ENCODE results near the gene SYCP2.

The SYCP2 gene

DNA sequence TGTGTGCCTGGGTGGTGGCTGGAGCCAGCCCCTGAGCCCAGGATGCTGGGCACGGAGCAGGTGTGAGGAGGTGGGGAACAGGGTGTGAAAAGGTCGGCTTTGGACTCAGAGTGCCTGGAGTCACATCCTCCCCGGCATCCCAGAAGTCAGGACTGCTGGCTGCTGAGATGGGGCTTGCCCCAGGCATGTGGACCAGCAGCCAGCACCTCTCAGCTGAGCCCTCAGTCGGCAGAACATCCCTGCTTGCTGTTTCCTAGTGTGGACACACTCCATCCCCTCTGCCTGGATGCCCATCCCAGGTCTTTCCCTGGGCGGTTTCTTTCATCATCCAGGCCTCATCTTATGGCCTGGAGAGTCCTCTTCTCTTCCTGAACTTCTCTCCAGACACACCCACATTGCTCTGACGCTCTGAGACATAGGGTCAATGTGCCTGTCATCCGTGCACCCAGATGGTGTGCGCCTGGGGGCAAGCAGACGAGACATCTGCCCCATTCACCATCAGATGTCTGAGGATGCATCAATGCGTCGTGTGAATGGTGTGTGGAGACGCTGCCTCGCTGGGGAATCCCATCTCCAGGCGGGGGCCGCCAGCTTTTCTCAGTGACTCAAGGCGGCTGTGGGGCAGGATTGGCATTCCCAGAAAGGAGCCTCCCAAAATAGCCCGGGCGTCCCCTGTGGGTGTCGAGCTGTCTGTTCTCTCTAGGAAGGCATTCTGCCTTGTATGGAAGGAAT, 104.2 kb downstream of the SYCP2 start:
- Histone ChIP-seq H3K79me2 (ENCODE audit: control insufficient read depth, insufficient read depth, low read length) (no peaks in the 10 kb centered on the region), H3K36me3 (ENCODE audit: control insufficient read depth, insufficient read depth, low read length) (no peaks in the 10 kb centered on the region), H3K56ac (ENCODE audit: low read length) (no peak overlapping the region), H3K4me1 (ENCODE audit: control insufficient read depth, low read depth, low read length) (no peaks in the 10 kb centered on the region), H3K18ac (ENCODE audit: low read length) (no peak overlapping the region), H3K79me1 (ENCODE audit: low read length) (no peaks in the 10 kb centered on the region), H2BK5ac (ENCODE audit: low read length) (no peak overlapping the region), H4K8ac (ENCODE audit: low read depth, low read length) (no peak overlapping the region), H3K23ac (ENCODE audit: low read length) (no peak overlapping the region), H3K4me2 (ENCODE audit: low read length) (no peak overlapping the region), H3K9ac (ENCODE audit: low read length) (no peak overlapping the region), H3K4ac (ENCODE audit: low read depth, low read length) (no peak overlapping the region), H3K27me3 (ENCODE audit: insufficient read depth, low read length, poor library complexity) (no peaks in the 10 kb centered on the region), H3K4me3 (ENCODE audit: low read length) (no peak overlapping the region), H2BK120ac (ENCODE audit: low read depth, low read length) (no peak overlapping the region), H4K5ac (ENCODE audit: low read length) (no peak overlapping the region), H2BK15ac (replicated peaks; ENCODE audit: low read depth) (no peak overlapping the region), H3K27ac (ENCODE audit: low read depth, low read length) (no peak overlapping the region), H2AK5ac (ENCODE audit: low read length) (no peak overlapping the region)
- no CpG with 5 or more reads among the region's 19 CpGs for WGBS (ENCODE audit: extremely low coverage, insufficient coverage, low lambda C conversion rate)
- no peak for DNase-seq

GRCh38 chr20:59828125-59829053, 105.0 kb downstream of the SYCP2 start:
- H2BK5ac ChIP-seq (ENCODE audit: low read length) = no peak overlapping the region
- no peak overlapping the region for H3K4ac ChIP-seq (ENCODE audit: low read depth, low read length)
- no peak overlapping the region for H3K18ac ChIP-seq (ENCODE audit: low read length)
- no peak overlapping the region for H3K4me3 ChIP-seq (ENCODE audit: low read length)
- H4K5ac ChIP-seq (ENCODE audit: low read length) = no peak overlapping the region
- H3K79me1 ChIP-seq (ENCODE audit: low read length) = no peaks in the 10 kb centered on the region
- H3K27ac ChIP-seq (ENCODE audit: low read depth, low read length) = no peak overlapping the region
- DNase-seq = no peak
- whole genome bisulfite sequencing (ENCODE audit: extremely low coverage, insufficient coverage, low lambda C conversion rate) = no CpG with 5 or more reads among the region's 15 CpGs
- no peak overlapping the region for H3K4me2 ChIP-seq (ENCODE audit: low read length)
- H3K4me1 ChIP-seq (ENCODE audit: control insufficient read depth, low read depth, low read length) = no peaks in the 10 kb centered on the region
- H3K27me3 ChIP-seq (ENCODE audit: insufficient read depth, low read length, poor library complexity) = no peaks in the 10 kb centered on the region
- H3K9ac ChIP-seq (ENCODE audit: low read length) = no peak overlapping the region
- H4K8ac ChIP-seq (ENCODE audit: low read depth, low read length) = no peak overlapping the region
- H2AK5ac ChIP-seq (ENCODE audit: low read length) = no peak overlapping the region
- no peak overlapping the region for H3K23ac ChIP-seq (ENCODE audit: low read length)
- H3K36me3 ChIP-seq (ENCODE audit: control insufficient read depth, insufficient read depth, low read length) = no peaks in the 10 kb centered on the region
- H3K56ac ChIP-seq (ENCODE audit: low read length) = no peak overlapping the region
- no peak overlapping the region for H2BK120ac ChIP-seq (ENCODE audit: low read depth, low read length)
- no peak overlapping the region for H2BK15ac ChIP-seq (replicated peaks; ENCODE audit: low read depth)
- H3K79me2 ChIP-seq (ENCODE audit: control insufficient read depth, insufficient read depth, low read length) = no peaks in the 10 kb centered on the region

DNA sequence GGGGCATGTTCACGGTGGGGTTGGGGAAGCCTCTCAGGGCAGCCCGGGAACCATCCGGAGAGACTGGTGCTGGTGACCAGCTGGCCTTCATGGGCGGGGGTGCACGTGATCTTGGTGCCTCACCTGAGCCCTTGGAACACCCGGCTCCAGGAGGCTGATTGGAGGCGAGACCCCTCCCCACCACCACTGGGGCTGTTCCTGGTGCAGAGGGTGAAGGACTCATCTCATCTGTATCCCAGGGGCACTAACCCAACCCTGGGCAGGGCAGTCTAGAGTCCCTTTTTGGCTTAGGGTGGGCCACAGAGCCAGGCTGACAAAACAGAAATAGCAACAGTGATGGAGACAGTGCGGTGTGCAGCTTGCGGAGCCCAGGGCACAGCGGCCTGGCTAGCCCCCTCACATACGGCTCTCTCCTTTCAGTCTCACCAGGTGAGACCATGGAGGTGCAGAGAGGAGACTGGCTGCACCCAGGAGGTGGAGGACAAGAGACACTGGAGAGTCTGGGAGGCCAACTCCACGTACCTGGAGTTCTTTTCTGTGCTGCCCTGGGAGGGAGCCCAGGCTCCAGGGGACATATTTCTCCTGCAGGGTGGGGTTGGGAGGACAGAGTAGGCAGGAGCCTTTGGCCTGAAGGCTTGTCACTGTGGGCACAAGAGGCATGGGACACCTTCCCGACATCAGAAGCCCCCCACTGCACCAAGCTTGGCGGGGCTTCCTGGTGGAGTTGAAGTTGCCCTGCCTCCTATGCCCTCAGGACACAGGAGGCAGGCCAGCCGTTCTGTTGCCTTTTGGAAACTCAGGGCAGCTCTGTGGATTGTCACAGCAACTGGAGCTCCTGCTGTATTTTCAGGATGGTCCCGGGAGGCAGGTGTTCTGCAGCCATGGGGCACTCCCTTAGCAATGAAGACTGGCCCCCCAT, 106.0 kb downstream of the SYCP2 start:
- no peak overlapping the region for H2BK120ac ChIP-seq (ENCODE audit: low read depth, low read length)
- no peak overlapping the region for H3K18ac ChIP-seq (ENCODE audit: low read length)
- H3K4ac ChIP-seq (ENCODE audit: low read depth, low read length) = no peak overlapping the region
- H2AK5ac ChIP-seq (ENCODE audit: low read length) = no peak overlapping the region
- H3K36me3 ChIP-seq (ENCODE audit: control insufficient read depth, insufficient read depth, low read length) = no peaks in the 10 kb centered on the region
- no peak for DNase-seq
- H2BK15ac ChIP-seq (replicated peaks; ENCODE audit: low read depth) = no peak overlapping the region
- no peak overlapping the region for H3K4me3 ChIP-seq (ENCODE audit: low read length)
- no peak overlapping the region for H4K5ac ChIP-seq (ENCODE audit: low read length)
- no CpG with 5 or more reads among the region's 16 CpGs for WGBS (ENCODE audit: extremely low coverage, insufficient coverage, low lambda C conversion rate)
- H3K23ac ChIP-seq (ENCODE audit: low read length) = no peak overlapping the region
- H2BK5ac ChIP-seq (ENCODE audit: low read length) = no peak overlapping the region
- no peaks in the 10 kb centered on the region for H3K79me1 ChIP-seq (ENCODE audit: low read length)
- no peak overlapping the region for H4K8ac ChIP-seq (ENCODE audit: low read depth, low read length)
- H3K27me3 ChIP-seq (ENCODE audit: insufficient read depth, low read length, poor library complexity) = no peaks in the 10 kb centered on the region
- no peaks in the 10 kb centered on the region for H3K79me2 ChIP-seq (ENCODE audit: control insufficient read depth, insufficient read depth, low read length)
- no peak overlapping the region for H3K9ac ChIP-seq (ENCODE audit: low read length)
- H3K4me1 ChIP-seq (ENCODE audit: control insufficient read depth, low read depth, low read length) = no peaks in the 10 kb centered on the region
- H3K27ac ChIP-seq (ENCODE audit: low read depth, low read length) = no peak overlapping the region
- H3K56ac ChIP-seq (ENCODE audit: low read length) = no peak overlapping the region
- H3K4me2 ChIP-seq (ENCODE audit: low read length) = no peak overlapping the region

- Histone ChIP-seq H4K8ac (ENCODE audit: low read depth, low read length) (no peak overlapping the region), H2BK5ac (ENCODE audit: low read length) (no peak overlapping the region), H2BK15ac (replicated peaks; ENCODE audit: low read depth) (no peak overlapping the region), H2BK120ac (ENCODE audit: low read depth, low read length) (no peak overlapping the region), H3K4ac (ENCODE audit: low read depth, low read length) (no peak overlapping the region), H3K23ac (ENCODE audit: low read length) (no peak overlapping the region), H3K27me3 (ENCODE audit: insufficient read depth, low read length, poor library complexity) (no peaks in the 10 kb centered on the region), H4K5ac (ENCODE audit: low read length) (no peak overlapping the region), H3K79me2 (ENCODE audit: control insufficient read depth, insufficient read depth, low read length) (no peaks in the 10 kb centered on the region), H3K18ac (ENCODE audit: low read length) (no peak overlapping the region), H3K79me1 (ENCODE audit: low read length) (no peaks in the 10 kb centered on the region), H3K4me2 (ENCODE audit: low read length) (no peak overlapping the region), H3K4me3 (ENCODE audit: low read length) (no peak overlapping the region), H3K9ac (ENCODE audit: low read length) (no peak overlapping the region), H3K4me1 (ENCODE audit: control insufficient read depth, low read depth, low read length) (no peaks in the 10 kb centered on the region), H2AK5ac (ENCODE audit: low read length) (no peak overlapping the region), H3K36me3 (ENCODE audit: control insufficient read depth, insufficient read depth, low read length) (no peaks in the 10 kb centered on the region), H3K27ac (ENCODE audit: low read depth, low read length) (no peak overlapping the region), H3K56ac (ENCODE audit: low read length) (no peak overlapping the region)
- no peak for DNase-seq
- WGBS (ENCODE audit: extremely low coverage, insufficient coverage, low lambda C conversion rate) = no CpG with 5 or more reads among the region's 11 CpGs
Measured at GRCh38 chr20:59825944-59826759, 107.3 kb downstream of the SYCP2 start.

DNA sequence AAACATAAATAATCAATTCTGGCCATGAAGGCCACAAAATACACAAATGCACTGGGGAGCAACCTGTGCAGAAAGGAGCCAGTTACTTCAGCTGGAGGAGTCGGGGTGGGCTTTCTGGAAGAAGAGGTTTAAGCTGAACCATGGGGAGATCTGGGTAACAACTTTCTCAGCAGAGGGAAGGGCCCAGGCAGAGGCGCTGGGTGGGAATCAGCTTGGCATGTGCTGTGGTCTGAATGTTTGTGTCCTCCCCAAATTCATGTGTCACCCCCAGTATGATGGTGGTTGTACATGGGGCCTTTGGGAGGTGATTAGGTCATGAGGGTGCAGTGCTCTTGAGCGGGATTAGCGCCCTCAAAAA, 107.9 kb downstream of the SYCP2 start:
- Histone ChIP-seq H4K5ac (ENCODE audit: low read length) (no peak overlapping the region), H3K36me3 (ENCODE audit: control insufficient read depth, insufficient read depth, low read length) (no peaks in the 10 kb centered on the region), H3K4me1 (ENCODE audit: control insufficient read depth, low read depth, low read length) (no peaks in the 10 kb centered on the region), H3K4me2 (ENCODE audit: low read length) (no peak overlapping the region), H3K23ac (ENCODE audit: low read length) (no peak overlapping the region), H2AK5ac (ENCODE audit: low read length) (no peak overlapping the region), H2BK15ac (replicated peaks; ENCODE audit: low read depth) (no peak overlapping the region), H3K27ac (ENCODE audit: low read depth, low read length) (no peak overlapping the region), H2BK120ac (ENCODE audit: low read depth, low read length) (no peak overlapping the region), H3K18ac (ENCODE audit: low read length) (no peak overlapping the region), H3K27me3 (ENCODE audit: insufficient read depth, low read length, poor library complexity) (no peaks in the 10 kb centered on the region), H2BK5ac (ENCODE audit: low read length) (no peak overlapping the region), H4K8ac (ENCODE audit: low read depth, low read length) (no peak overlapping the region), H3K4ac (ENCODE audit: low read depth, low read length) (no peak overlapping the region), H3K79me2 (ENCODE audit: control insufficient read depth, insufficient read depth, low read length) (no peaks in the 10 kb centered on the region), H3K9ac (ENCODE audit: low read length) (no peak overlapping the region), H3K79me1 (ENCODE audit: low read length) (no peaks in the 10 kb centered on the region), H3K56ac (ENCODE audit: low read length) (no peak overlapping the region), H3K4me3 (ENCODE audit: low read length) (no peak overlapping the region)
- no CpG with 5 or more reads among the region's 4 CpGs for WGBS (ENCODE audit: extremely low coverage, insufficient coverage, low lambda C conversion rate)
- DNase-seq = no peak
